Astrocyte of the cerebellum (primary cell): ENCODE results near the gene CRHBP.
"Not testable (repeated sequence)": the region's sequence is repeated elsewhere in the genome, so short reads cannot be mapped to it uniquely, and the experiment has no call there.

Source experiments
- DNase-seq: peaks from one replicate; pipeline ENCODE4 v3.0.0-alpha.2; 2011; ENCODE audit warnings: low read depth
- H3K4me3 ChIP-seq: 2 replicates; pipeline ENCODE4 v1.5.1; 2011; ENCODE audit warnings: mild to moderate bottlenecking, low read depth, low read length, moderate library complexity
- CTCF ChIP-seq: IDR thresholded peaks from 2 replicates; pipeline ENCODE4 v1.5.1; 2012; ENCODE audit warnings: low read length, low read depth, moderate library complexity, mild to moderate bottlenecking; ENCODE audit errors: missing control alignments
- in situ Hi-C: cut with HindIII; loops from 2 replicates; pipeline ENCODE4 v1.10.0; 2017; ENCODE audit warnings: low sequenced_read_pairs

The CRHBP gene

GRCh38 chr5:76952795-76953536, at the start of gene CRHBP:
CRHBP (plus strand) TSS chr5:76953045; CDS start chr5:76953135, 90 bp downstream.
- H3K4me3 ChIP-seq: peak within 1 kb of the TSS; percentile 55
- DNase-seq: no peak
- no peak for TF ChIP-seq CTCF
- in situ Hi-C loops: no loop called here

- in situ Hi-C loops: loop anchor here (5.0 kb wide), 1 partner anchor 49 kb away; no protein-coding TSS in a partner anchor
- DNase-seq: no peak
- TF ChIP-seq CTCF: no peak
- no peak overlapping the region for H3K4me3 ChIP-seq
Observed at GRCh38 chr5:76908166-76908565, 44.7 kb upstream of the CRHBP start.

- in situ Hi-C loops, DNase-seq, H3K4me3 ChIP-seq: not testable (repeated sequence)
Observed at GRCh38 chr5:76910344-76910933, 42.4 kb upstream of the CRHBP start.

- in situ Hi-C loops, DNase-seq, H3K4me3 ChIP-seq: not testable (repeated sequence)
Observed at GRCh38 chr5:76914671-76915070, 38.2 kb upstream of the CRHBP start.

GRCh38 chr5:76918539-76918938, 34.3 kb upstream of the CRHBP start:
- TF ChIP-seq CTCF: no peak
- in situ Hi-C loops: no loop called here
- H3K4me3 ChIP-seq: no peak overlapping the region
- DNase-seq: no peak

- in situ Hi-C loops: no loop called here
- H3K4me3 ChIP-seq: no peak overlapping the region
- DNase-seq: no peak
- TF ChIP-seq CTCF: no peak
Observed at GRCh38 chr5:76920491-76920890, 32.4 kb upstream of the CRHBP start.

- no peak for TF ChIP-seq CTCF
- in situ Hi-C loops: no loop called here
- no peak for DNase-seq
- no peak overlapping the region for H3K4me3 ChIP-seq
Observed at GRCh38 chr5:76926329-76927105, 26.3 kb upstream of the CRHBP start.
